ENCODE measurements around the gene FJX1.

The FJX1 gene

GRCh38 chr11:35617687-35618496 is at the start of gene FJX1:
Gene FJX1 (plus strand): TSS chr11:35618460. CDS start chr11:35618637, 177 bp downstream.
- DNase-seq: no peak

DNA sequence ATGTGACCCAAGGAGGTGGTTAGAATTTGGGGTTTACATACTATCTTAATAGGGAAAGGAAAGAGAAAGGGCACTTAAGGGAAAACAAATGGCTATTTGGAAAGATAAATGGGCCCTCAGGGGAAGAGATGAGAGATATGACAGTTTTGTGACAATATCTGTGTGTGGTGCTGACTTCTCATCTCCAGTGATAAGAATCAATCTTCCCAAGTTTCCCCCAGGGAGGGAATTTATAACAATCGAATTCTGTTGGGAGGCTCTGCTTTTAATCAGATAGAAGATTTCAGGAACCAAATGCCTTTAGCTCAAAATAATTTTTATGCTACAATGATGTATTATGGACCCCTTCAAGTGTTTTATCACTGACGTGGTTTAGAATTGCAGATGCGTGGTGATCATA is 46.6 kb upstream of the FJX1 start:
- DNase-seq: no peak

GRCh38 chr11:35579557-35580396 is 38.5 kb upstream of the FJX1 start:
- peak in 1 of 2 donors; percentile 3 for DNase-seq

- no peak for DNase-seq
These were observed 37.9 kb upstream of the FJX1 start for GRCh38 chr11:35580397-35580781.

- no peak for DNase-seq
These were observed 36.2 kb upstream of the FJX1 start for GRCh38 chr11:35582033-35582432.

DNA sequence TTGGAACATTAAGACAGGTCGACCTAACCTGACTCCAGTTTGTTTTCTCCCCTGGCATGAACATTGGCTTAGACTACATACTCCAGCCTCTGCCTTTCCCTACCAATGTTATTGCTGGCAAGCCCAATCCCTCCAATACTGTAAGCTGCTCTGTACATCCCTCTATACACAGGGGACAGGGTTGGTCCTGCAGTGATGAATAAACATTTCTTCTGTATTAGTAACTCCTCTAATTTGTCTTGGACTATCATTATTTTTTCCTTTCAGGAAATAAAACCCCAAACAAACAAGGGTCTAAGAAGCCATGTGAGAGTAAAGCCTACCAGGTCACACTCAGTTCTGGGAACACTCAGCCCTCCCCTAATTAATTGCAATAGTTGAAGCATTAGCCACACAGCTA is 35.1 kb upstream of the FJX1 start:
- DNase-seq: no peak

GRCh38 chr11:35583843-35584242 is 34.4 kb upstream of the FJX1 start:
- DNase-seq: no peak

DNA sequence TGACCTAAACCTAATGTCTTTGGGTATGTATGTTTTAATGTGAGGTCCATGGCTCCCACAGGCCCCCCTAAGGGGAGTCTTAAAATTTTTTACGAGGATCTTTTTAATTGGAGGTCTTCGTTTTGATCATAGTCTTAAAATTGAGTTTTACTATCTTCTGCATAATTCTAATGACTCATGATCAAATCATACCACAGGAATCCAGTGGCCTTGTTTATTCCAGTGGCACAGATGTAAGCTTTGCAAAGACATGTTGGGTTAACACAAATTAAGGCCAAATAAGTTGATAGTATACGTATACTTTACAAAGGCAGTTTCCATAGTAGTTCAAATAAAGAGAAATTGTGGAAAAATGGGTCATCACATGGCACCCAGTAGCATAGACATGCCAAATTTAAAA is 33.9 kb upstream of the FJX1 start:
- no peak for DNase-seq

GRCh38 chr11:35585416-35585815 is 32.8 kb upstream of the FJX1 start:
- DNase-seq: no peak

GRCh38 chr11:35586222-35586621 is 32.0 kb upstream of the FJX1 start:
- no peak for DNase-seq

DNA sequence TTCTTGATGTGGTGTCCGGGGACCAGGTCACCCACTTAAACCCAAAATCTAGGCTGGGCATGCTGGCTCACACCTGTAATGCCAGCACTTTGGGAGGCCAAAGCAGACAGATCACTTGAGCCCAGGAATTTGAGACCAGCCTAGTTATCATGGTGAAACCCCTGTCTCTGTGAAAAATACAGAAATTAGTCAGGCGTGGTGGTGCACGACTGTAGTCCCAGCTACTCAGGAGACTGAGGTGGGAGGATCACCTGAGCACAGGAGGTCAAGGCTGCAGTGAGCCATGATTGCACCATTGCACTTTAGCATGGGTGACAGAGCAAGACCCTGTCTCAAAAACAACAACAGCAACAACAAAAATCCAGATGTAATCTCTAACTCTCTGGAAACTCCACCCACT is 30.3 kb upstream of the FJX1 start:
- no peak for DNase-seq

GRCh38 chr11:35588627-35589026 is 29.6 kb upstream of the FJX1 start:
- no peak for DNase-seq

DNA sequence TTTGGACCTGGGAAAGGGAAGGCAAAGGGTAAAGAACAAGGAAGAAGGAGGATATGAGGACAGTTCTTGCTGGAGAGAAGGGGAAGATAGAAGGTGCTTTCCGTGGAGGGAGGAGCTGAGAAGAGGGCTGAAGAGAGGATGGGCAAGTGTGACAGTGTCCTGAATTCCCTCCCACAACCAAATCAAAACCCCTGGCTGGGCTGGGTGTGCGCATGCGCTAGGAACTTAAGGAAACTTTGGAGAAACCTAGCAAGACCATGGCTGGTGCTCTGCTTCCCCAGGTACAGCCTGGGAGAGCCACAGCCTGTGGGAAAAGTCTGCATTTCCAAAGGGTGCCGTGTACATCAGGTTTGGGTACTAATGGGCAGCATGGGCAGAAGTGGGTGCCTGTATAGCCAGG is 29.0 kb upstream of the FJX1 start:
- no peak for DNase-seq

DNA sequence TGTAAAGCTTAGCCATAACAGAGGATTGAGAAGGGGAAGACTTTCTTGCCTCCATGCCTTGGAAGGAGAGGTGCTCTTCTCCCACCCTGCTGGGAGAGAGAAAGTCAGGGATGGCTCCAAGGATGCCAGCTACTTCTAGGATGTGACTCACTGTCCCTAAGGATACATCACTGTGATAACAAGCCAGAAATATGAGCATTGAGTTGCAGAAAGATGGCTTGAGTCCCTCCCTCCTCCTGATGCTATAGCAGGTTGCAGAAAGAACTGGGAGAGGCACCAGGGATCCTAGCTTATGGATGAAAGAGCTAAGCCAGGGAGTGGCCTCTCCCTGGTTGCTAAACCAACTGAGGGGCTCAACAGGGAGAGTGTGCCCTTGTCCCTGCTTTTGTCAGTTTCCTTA is 27.8 kb upstream of the FJX1 start:
- no peak for DNase-seq

- no peak for DNase-seq
These were observed 25.1 kb upstream of the FJX1 start for GRCh38 chr11:35593143-35593542.

DNA sequence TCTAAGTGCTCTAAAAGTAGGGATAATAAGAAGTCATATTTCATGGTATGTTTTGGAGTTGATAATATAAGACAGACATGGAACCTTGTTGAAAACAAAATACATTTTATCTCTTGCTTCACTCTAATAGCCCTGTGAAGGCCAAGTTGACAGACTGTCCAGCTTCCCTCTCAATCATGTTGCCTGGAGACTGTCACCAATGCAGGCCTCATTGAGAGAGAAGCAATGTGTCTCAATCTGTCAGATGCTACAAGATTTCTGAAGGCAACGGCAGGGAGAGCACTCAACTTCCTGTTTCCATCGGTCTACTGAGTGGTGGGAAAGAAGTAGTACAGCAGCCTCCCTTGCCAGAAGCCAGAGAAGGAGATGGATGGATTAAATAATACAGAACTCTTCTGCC is 23.6 kb upstream of the FJX1 start:
- no peak for DNase-seq

DNA sequence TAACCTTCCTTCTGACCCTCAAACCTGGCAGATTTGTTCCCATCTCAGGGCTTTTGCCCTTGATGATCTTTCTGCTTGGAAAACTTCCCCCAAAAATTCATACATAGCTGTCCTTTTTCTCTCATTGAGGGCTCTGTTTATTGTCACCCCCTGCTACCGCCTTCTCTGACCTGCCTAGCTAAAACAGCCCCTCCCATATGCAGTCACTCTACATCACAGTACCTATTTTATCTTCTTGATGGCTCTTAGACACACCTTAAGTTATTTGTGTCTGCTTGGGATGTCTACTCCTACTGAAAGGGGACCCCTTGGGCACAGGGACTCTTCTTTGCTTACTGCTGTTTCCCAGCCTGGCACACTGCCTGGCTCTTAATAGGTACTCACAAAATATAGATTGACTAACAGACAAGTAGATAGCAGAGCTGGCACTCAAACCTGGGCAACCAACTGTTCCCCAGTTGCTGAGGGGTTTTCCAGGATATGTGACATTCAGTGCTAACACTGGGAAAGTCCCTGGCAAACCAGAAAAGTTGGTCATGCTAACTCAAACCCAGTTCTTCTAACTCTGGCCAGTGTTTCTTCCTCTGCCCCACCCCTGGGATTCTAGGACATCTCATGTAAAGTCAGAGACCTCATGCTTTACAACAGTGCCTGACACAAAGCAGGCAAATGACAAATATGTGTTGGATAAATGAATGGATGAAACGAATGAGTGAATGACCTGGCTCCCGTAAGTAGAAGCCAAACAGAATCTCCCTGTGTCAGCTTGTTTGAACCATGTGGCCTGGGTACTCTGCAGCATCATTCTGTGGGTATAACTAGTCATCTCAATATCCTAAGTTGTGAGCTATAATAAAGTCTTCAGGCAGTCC is 19.8 kb upstream of the FJX1 start:
- DNase-seq: no peak

DNA sequence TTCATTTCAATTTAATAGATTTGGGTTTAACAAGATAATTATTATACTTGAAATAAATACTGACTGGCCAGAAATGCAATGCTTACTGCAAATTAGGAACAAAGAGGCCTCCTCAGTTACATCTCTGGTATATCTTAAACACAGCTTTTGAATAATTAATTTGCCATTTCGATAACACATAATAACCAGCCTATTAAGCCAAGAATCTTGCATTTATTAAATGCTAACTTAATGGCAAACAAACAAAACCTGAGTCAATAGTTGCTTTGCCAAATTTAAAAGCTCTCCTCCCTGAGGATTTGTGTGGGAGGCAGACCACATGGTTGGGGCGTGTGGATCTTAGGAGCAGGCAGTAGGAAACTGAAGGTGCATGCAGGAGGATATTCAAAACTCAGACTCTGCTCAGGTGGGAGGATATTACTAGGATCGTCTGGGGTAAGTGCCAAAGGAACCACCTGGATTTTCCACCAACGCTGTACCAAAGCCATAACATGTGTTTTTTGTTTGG is 17.9 kb upstream of the FJX1 start:
- DNase-seq: no peak

GRCh38 chr11:35602160-35602793 is 16.0 kb upstream of the FJX1 start:
- DNase-seq: no peak

DNA sequence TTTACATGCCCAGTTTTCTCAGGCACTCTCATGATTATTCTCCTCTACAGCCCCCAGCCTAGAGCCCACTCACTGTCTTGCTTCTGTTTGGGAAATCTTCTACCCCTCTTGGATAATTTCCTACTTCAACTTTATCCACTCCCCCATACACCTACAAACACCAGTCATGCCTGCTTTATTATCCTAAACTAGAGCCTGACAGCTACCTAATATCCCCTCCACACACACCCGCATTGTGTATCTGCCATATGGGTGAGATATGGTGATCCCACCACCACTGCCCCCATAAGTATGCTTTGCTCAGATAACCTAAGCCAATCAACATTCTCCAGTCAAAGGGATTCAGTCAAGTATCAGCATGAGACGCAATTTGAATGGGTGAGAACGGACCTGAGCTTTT is 15.3 kb upstream of the FJX1 start:
- no peak for DNase-seq

- no peak for DNase-seq
These were observed 12.6 kb upstream of the FJX1 start for GRCh38 chr11:35605706-35606105.

DNA sequence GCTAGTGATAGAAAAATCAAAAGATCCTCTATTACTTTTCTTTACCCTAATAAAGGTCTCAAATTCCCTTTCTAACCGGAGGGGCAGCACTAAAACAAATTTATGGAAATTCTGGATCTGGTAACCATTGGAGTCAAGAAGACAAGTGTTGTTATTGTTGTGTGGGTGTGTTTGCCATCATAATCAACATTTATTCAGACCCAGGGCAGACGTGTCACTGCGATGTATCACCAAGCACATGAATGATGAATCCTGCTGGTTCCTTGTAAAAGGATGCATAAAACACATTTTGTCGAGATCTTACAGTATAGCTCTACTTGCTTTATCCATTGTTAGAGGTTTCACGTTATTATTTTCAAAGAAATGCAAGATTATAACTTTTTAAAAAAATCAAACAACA is 12.1 kb upstream of the FJX1 start:
- no peak for DNase-seq

GRCh38 chr11:35608502-35608901 is 9.8 kb upstream of the FJX1 start:
- no peak for DNase-seq

Data from CD4-positive, alpha-beta T cell treated with Interleukin-1 beta for 1 hour (primary cell).